Activated CD8-positive, alpha-beta memory T cell treated with anti-CD3 and anti-CD28 coated beads, Interleukin-2, amount 50 U/mL, for 1 hour (primary cell): ENCODE measurements around the gene HEYL.
"Not testable (repeated sequence)": the region's sequence is repeated elsewhere in the genome, so short reads cannot be mapped to it uniquely, and the experiment has no call there.

ENCODE experiments used
- DNase-seq: peaks from one replicate; pipeline ENCODE4 v3.0.0-alpha.2; 2020; ENCODE audit errors: extremely low read depth

Gene HEYL

DNA sequence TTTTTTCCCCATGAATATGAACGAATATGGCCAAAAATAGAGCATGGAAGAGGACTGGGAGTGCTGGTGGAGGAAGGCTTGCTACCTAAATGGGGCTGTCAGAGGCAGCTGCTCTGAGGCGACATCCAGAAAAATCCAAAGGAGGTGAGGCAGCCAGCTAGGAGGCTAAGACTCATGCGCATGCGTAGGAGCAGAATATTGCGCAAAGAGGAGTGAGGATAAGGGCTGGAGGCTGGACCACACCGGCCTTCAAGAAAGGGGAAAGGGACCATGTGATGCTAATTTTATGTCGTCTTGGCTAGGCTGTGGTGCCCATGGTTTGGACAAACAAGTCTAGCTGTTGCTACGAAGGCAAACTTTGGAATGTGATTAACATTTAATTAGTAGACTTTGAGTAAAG is 30.5 kb downstream of the HEYL start:
- DNase-seq: no peak

DNA sequence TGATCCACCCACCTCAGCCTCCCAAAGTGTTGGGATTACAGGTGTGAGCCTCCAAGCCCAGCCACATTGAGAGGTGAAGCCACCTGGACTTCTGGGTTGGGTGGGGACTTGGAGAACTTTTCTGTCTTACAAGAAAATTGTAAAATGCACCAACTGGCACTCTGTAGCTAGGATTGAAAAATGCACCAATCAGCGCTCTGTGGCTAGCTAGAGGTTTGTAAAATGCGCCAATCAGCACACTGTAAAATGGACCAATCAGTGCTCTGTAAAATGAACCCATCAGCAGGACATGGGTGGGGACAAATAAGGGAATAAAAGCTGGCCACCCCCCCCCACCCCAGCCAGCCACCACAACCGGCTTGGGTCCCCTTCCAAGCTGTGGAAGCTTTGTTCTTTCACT is 35.8 kb downstream of the HEYL start:
- DNase-seq: not testable (repeated sequence)

DNA sequence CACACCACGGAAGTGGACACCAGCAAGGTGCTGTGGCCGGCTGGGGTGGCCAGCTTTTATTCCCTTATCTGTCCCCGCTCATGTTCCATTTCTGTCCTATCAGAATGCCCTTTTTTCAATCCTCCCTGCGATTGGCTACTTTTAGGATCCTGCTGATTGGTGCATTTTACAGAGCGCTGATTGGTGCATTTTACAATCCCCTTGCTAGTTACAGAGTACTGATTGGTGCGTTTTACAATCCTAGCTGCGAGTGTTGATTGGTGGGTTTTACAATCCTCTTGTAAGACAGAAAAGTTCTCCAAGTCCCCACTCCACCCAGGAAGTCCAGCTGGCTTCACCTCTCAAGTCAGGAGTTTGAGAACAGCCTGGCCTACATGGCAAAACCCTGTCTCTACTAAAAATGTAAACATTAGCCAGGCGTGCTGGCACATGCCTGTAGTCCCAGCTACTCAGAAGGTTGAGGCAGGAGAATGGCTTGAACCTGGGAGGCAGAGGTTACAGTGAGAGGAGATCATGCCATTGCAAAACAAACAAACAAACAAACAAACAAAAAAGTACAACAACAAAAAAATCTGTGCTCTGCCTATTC is 37.7 kb downstream of the HEYL start:
- not testable (repeated sequence) for DNase-seq

DNA sequence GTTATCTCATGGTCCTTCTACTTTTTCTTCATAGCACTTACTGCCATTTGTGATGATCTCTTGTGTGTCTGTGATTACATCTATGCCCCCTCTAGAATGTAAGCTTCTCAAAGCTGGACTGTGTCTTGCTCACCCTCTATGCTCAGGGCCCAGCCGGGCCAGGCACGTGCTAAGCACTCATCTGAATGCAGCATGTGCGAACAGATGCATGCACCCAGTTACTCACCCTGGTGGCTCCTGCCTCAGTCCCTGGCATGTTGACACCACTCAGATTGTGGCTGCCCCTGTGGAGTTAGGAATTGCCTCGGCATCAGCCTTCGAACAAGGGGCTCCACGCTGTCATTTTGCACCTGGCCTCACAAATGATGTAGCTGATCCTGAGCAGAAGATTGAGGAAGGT is 43.3 kb downstream of the HEYL start:
- no peak for DNase-seq

DNA sequence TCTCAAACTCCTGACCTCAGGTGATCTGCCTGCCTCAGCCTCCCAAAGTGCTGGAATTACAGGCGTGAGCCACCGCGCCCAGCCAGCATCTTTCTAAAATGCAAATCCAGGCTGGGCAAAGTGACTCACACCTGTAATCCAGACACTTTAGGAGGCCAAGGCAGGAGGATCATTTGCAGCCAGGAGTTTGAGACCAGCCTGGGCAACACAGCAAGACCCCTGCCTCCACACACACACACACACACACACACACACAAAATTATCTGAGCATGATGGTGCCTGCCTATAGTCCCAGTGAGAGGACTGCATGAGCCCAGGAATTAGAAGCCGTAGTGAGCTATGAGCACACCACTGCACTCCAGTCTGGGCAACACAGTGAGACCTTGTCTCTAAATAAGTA is 46.1 kb downstream of the HEYL start:
- DNase-seq: no peak

DNA sequence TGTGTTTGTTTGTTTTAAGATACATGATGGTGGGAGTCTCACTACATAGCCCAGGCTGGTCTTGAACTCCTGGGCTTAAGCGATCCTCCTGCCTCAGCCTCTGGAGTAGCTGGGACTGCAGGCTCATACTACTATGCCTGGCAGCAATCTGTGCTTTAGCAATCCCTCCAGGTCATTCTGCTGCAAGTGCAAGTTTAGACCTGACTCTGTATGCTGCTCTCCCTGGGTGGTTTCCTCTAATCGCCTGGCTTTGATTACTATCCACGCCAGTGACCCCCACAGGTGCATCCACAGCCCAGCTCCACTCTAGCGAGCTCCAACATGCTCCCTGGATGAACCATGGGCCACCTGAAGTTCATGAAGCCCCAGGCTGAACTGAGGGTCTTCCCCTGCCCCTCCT is 47.4 kb downstream of the HEYL start:
- DNase-seq: no peak

DNA sequence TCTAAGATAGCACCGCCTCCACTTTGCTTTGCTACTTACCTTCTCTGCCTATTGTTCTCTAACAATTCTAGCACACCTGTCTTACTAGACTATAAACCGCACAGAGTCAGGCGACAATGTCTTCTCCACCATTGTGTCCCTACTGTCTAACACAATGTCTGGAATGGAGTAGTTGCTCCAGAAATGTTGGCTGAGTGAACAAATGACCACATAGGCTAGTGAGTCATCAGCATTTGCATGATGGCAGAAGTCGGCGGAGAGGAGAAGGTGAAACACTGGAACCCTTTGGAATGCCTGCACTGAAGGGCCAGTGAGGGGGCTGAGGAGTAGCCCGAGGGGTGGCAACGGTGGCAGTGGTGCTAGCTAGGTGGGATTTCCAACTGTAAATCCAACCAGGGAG is 48.9 kb downstream of the HEYL start:
- DNase-seq: no peak

DNA sequence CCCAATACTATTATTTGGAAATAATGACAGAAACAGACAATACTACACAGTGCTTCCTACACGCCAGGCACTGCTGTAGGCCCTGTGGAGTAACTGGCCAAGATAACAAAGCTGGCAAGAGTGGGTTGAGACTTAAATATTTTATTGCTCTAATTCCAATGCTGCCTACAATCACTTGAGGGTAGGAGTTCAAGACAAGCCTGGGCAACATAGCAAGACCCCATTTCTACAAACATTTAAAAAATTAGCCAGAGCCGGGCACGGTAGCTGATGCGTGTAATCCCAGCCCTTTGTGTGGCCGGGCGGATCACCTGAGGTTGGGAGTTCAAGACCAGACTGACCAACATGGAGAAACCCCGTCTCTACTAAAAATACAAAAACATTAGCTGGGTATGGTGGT is 53.5 kb downstream of the HEYL start:
- DNase-seq: no peak

DNA sequence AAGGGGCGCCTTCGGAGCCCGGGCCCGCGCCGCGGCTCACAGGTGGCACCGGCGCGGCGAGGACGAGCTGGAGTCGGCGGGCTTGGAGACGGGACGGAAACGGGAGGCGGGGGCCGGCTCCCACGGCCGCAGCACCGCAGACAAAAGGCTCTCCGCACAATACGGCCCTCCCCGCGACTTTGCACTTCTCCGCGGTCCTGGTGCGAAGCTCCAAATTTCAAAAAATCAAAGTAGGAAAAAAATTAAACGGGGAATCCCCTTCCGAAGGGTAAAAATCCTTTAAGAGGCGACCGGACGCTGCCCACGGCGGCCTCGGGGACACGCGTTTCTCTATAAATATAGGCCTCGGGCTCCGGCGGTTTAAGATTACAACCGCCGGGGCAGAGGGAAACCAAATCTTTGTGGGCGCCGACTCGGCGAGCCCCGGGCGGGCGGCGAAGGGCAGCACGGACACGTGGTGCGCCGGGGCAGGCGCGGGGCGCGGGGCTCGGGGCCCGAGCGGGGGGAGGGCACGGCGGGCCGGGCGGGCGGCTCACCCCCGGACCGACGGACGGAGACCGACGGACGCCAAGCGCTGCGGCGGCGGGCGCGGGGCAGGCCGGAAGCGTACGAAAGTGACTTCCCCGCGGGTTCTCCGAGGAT is 63.3 kb downstream of the HEYL start:
- DNase-seq: no peak

DNA sequence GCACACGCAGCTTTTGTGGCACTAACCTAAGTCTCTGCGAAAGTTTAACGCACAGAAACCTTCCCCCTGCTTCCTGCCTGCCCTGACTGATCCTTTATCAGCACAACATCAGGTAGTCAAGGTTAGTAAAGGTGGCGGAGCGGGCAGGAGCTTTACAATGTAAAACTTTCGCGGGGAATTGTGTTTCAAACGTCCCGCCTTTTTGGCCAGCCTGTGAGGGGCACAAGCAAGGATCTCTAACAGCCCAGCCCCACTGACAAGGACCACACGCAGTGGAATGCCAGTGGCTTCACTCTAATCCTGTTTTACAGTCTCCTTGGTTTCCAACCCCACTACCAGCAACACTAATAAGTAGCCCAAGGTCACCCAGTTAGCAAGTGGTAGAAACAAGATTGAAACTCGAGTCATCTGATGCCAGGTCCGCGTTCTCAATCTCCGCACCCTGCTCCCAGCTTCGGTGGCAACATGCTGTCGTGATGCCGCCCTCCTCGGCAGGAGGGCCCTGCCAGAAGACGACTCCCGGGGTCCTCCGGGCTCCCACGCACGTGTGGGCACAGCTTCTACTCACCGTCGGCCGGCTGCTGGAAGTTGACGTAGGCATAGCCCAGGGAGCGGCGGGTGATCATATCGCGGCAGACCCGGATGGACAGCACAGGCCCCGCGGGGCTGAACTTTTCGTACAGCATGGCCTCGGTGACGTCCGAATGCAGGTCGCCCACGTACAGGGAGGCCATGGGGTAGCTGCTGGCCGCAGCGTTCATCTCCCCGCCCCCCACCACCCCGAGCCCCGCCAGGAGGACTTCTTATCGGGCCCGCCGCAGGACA is 64.0 kb downstream of the HEYL start:
- DNase-seq: no peak

DNA sequence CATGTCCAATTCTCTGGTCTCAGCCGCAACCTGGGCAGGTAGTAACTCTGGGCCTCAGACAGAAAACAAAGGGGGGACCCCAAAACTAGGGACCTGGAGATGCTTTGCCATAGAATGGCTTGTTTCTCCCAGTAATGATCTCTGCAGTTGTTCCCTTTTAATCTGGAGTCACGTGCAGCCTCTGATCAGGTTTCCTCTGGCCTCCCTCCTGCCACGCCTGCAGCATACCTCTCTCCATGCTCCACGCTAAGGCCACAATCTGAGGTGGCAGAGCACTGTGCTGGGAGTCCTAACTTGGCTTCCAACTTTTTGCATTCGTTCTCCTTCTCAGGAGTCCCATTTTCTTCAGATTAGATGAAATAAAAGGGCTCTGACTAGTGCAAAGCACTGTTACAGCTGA is 64.8 kb downstream of the HEYL start:
- no peak for DNase-seq
